MCF 10A (cell line): ENCODE data around the gene SGIP1. TPM values are rescaled to one million over a fixed set of nuclear protein-coding genes. Genes with fewer than 3 reads are reported as not detected.

Source experiments
- BruUV-seq: library from RNA; stranded (reverse); fragments of 400-500 nt; replicated peaks from 2 replicates; lab custom pipeline; 2021; lab: Mats Ljungman, UMichigan
- CTCF ChIA-PET: fragments of 300-600 bp; sonication (Branson Sonifier 250); formaldehyde crosslinking; extraction: SDS; loops from one replicate; lab custom pipeline; 2021; ENCODE audit warnings: antibody characterized with exemption, inconsistent platforms; lab: Yijun Ruan, JAX
- POLR2A ChIA-PET: fragments of 300-600, 350-650 bp; sonication (Branson Sonifier 250); formaldehyde crosslinking; extraction: SDS; loops from one replicate; lab custom pipeline; 2020; ENCODE audit warnings: antibody characterized with exemption, inconsistent platforms; lab: Yijun Ruan, JAX
- DNase-seq: peaks from one replicate; pipeline ENCODE4 v3.0.0-alpha.2; 2018; ENCODE audit not compliant: unreplicated experiment
- H3K27ac Mint-ChIP-seq: one replicate; pipeline ENCODE4 v1.8.0; 2022; ENCODE audit warnings: mild to moderate bottlenecking, low read depth, mixed read lengths; ENCODE audit not compliant: unreplicated experiment
- H3K27me3 Mint-ChIP-seq: one replicate; pipeline ENCODE4 v1.8.0; 2022; ENCODE audit warnings: mixed read lengths; ENCODE audit not compliant: insufficient read depth, unreplicated experiment
- H3K36me3 Mint-ChIP-seq: one replicate; pipeline ENCODE4 v1.8.0; 2022; ENCODE audit warnings: mild to moderate bottlenecking, moderate library complexity, mixed read lengths; ENCODE audit not compliant: insufficient read depth, unreplicated experiment
- H3K4me1 Mint-ChIP-seq: one replicate; pipeline ENCODE4 v1.8.0; 2022; ENCODE audit warnings: mixed read lengths; ENCODE audit not compliant: insufficient read depth, unreplicated experiment
- H3K4me3 Mint-ChIP-seq: one replicate; pipeline ENCODE4 v1.8.0; 2022; ENCODE audit warnings: mild to moderate bottlenecking, moderate library complexity, mixed read lengths; ENCODE audit not compliant: unreplicated experiment
- H3K9me3 Mint-ChIP-seq: one replicate; pipeline ENCODE4 v1.8.0; 2022; ENCODE audit warnings: mixed read lengths; ENCODE audit not compliant: unreplicated experiment
- intact Hi-C: fragments of 100-400 bp; cut with micrococcal nuclease; formaldehyde crosslinking; loops from 2 replicates; pipeline ENCODE4 v1.14.1; 2022
- total RNA-seq: library from RNA; stranded (reverse); gene quantifications from 2 replicates; pipeline ENCODE4 v1.2.3, GENCODE V29; 2022
- TF ChIP-seq, protein P1 (sequence below): fragments of 200-600 bp; IDR thresholded peaks from one replicate; pipeline ENCODE4 v1.8.0; 2022; ENCODE audit warnings: antibody characterized with exemption, mild to moderate bottlenecking; ENCODE audit not compliant: unreplicated experiment

SGIP1 gene
- total RNA-seq, 1 experiment from 2014 or later, result not detected

DNA sequence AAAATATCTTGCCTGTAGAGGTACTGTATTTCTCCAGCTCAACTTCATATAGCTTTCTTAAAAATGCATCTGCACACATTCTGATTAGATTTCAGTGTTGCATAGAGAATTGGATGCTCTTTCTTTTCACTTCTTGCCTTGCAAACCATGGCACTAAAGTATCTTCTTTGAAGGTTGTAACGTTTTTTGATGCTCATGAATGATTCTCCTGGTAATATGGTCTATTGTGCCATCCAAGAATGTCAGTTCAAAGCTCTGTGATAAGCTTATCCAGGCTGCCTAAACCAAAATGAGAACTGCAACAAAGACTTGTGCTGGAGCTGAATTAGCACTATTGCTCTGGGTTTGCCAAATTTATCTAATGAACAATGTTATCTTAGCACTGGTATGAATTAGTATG, 1.9 kb downstream of the SGIP1 start:
- TF ChIP-seq, protein P1, sequence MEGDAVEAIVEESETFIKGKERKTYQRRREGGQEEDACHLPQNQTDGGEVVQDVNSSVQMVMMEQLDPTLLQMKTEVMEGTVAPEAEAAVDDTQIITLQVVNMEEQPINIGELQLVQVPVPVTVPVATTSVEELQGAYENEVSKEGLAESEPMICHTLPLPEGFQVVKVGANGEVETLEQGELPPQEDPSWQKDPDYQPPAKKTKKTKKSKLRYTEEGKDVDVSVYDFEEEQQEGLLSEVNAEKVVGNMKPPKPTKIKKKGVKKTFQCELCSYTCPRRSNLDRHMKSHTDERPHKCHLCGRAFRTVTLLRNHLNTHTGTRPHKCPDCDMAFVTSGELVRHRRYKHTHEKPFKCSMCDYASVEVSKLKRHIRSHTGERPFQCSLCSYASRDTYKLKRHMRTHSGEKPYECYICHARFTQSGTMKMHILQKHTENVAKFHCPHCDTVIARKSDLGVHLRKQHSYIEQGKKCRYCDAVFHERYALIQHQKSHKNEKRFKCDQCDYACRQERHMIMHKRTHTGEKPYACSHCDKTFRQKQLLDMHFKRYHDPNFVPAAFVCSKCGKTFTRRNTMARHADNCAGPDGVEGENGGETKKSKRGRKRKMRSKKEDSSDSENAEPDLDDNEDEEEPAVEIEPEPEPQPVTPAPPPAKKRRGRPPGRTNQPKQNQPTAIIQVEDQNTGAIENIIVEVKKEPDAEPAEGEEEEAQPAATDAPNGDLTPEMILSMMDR, result no peak
- no peaks in the 10 kb centered on the region for H3K27me3 Mint-ChIP-seq
- no peaks in the 10 kb centered on the region for H3K9me3 Mint-ChIP-seq
- ChIA-PET CTCF (interaction anchor here (0.9 kb wide), 1 partner anchor 191 kb away, joined by 4 read pairs; no protein-coding TSS in a partner anchor), POLR2A (interaction anchor here (1.0 to 1.3 kb wide), 2 partner anchors 13 to 27 kb away, joined by 3 read pairs; no protein-coding TSS in a partner anchor)
- BruUV-seq, result no TSS peak
- intact Hi-C loops, result no loop called here
- DNase-seq, result no peak
- H3K27ac Mint-ChIP-seq, result no peak overlapping the region
- H3K4me3 Mint-ChIP-seq, result no peak overlapping the region
- H3K4me1 Mint-ChIP-seq, result peaks cover 17% of the 10 kb centered on the region
- H3K36me3 Mint-ChIP-seq, result no peaks in the 10 kb centered on the region

DNA sequence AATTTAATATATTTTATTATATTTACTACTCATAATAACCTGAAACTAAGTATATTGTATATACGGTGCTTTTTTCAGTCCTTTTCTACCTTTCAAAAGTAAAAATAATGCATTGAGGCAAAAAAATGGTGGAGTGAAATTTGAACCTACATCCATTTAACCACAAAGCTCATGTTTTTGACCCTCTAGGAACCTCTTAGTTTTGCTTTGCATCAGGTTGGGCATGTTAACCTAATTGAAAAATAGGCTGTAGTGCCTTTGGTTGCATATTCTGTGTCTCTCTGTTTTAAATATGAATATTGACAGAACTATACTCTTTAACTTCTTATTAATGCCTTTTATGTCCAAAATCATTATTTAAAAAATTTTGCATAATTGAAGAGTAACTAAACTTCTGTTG, 3.8 kb downstream of the SGIP1 start:
- no TSS peak for BruUV-seq
- Mint-ChIP-seq H3K4me1 (peaks cover 17% of the 10 kb centered on the region), H3K27ac (no peak overlapping the region), H3K9me3 (no peaks in the 10 kb centered on the region), H3K27me3 (no peaks in the 10 kb centered on the region), H3K36me3 (no peaks in the 10 kb centered on the region), H3K4me3 (no peak overlapping the region)
- CTCF ChIA-PET, result interaction anchor here (0.6 kb wide), 1 partner anchor 16 kb away, joined by 3 read pairs; no protein-coding TSS in a partner anchor
- TF ChIP-seq, protein P1, result no peak
- POLR2A ChIA-PET, result no interaction called here
- intact Hi-C loops, result no loop called here
- DNase-seq, result no peak

DNA sequence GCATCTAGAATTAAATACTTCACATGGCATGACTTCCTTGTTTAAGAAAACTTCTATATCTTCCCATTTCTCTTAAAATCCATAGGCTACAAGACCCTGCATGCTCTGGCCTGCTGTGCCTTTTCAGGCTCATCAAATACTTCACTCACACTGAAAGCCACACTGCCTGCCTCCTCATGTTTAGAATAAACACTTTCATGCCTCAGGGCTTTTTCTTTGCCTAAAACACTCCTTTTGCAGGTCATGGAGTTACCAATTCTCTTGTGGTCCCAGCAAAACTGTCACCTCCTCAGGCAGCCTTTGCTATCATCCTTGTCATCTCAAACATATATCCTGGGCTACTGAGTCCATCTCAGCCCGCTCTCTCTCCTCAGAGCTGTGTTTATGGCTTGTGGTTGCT, 5.5 kb downstream of the SGIP1 start:
- no TSS peak for BruUV-seq
- H3K4me1 Mint-ChIP-seq, result peaks cover 18% of the 10 kb centered on the region
- POLR2A ChIA-PET, result no interaction called here
- H3K27ac Mint-ChIP-seq, result no peak overlapping the region
- intact Hi-C loops, result no loop called here
- DNase-seq, result no peak
- H3K4me3 Mint-ChIP-seq, result no peak overlapping the region
- H3K27me3 Mint-ChIP-seq, result no peaks in the 10 kb centered on the region
- CTCF ChIA-PET, result no interaction called here
- H3K36me3 Mint-ChIP-seq, result no peaks in the 10 kb centered on the region
- TF ChIP-seq, protein P1, result no peak
- H3K9me3 Mint-ChIP-seq, result no peaks in the 10 kb centered on the region

DNA sequence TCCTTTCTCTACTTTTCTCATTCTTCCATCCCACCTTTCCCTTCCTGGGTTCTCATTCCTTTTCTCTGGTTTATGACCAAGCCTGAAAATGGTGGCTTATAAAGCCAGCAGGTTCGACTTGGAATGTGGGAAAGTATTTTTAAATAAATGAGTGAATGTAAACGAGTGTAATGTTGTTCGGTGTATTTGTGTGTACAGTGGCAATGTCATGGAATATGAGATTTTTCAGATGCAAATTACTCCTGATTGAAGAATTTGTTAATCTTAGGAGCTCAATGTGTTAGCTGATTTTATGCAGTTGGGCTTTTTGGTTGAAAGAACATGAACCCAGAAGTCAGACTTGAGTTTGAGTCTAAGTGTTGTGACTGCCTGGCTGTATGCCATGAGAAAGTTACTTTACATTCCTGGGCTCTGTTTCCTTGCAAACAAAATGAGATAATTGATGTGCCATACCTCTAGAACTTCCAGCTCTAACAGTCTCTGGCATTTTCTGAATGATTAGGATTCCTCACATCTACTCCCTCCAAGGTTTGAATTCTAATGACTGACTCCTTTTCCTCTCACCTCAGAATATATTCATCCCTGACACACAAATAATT, 6.6 kb downstream of the SGIP1 start:
- intact Hi-C loops, result no loop called here
- H3K36me3 Mint-ChIP-seq, result no peaks in the 10 kb centered on the region
- H3K27me3 Mint-ChIP-seq, result no peaks in the 10 kb centered on the region
- H3K9me3 Mint-ChIP-seq, result no peaks in the 10 kb centered on the region
- peaks cover 18% of the 10 kb centered on the region for H3K4me1 Mint-ChIP-seq
- no peak overlapping the region for H3K27ac Mint-ChIP-seq
- no peak for DNase-seq
- ChIA-PET CTCF (interaction anchor here (0.7 to 1.1 kb wide), 3 partner anchors 37 to 377 kb away, joined by 3 to 4 read pairs (median 4); no protein-coding TSS in a partner anchor), POLR2A (no interaction called here)
- H3K4me3 Mint-ChIP-seq, result no peak overlapping the region
- TF ChIP-seq, protein P1, result no peak
- BruUV-seq, result no TSS peak
